Measurements from ENCODE around the gene SCML1. TPM values are rescaled to one million over a fixed set of nuclear protein-coding genes. Genes with fewer than 3 reads are reported as not detected.

Gene SCML1
- total RNA-seq, 1 donor from 2014 or later = 6.8 TPM

GRCh38 chrX:17747692-17748091, 10.4 kb downstream of the SCML1 start:
- Histone ChIP-seq H3K36me3 (peaks cover 12% of the 10 kb centered on the region), H3K27me3 (ENCODE audit: low read depth) (no peaks in the 10 kb centered on the region), H3K4me1 (peaks cover 18% of the 10 kb centered on the region), H3K9me3 (replicated peaks) (no peaks in the 10 kb centered on the region), H3K4me3 (no peak overlapping the region), H3K27ac (replicated peaks) (no peak overlapping the region)
- TF ChIP-seq CTCF (IDR thresholded peaks at IDR 0.05; ENCODE audit: borderline replicate concordance) = no peak
- intact Hi-C loops (cut with micrococcal nuclease) = no loop called here
- DNase-seq = no peak

GRCh38 chrX:17748684-17749083, 11.4 kb downstream of the SCML1 start:
- no peaks in the 10 kb centered on the region for H3K9me3 ChIP-seq (replicated peaks)
- peaks cover 17% of the 10 kb centered on the region for H3K4me1 ChIP-seq
- intact Hi-C loops (cut with micrococcal nuclease) = no loop called here
- DNase-seq = no peak
- H3K4me3 ChIP-seq = no peak overlapping the region
- no peak for TF ChIP-seq CTCF (IDR thresholded peaks at IDR 0.05; ENCODE audit: borderline replicate concordance)
- no peaks in the 10 kb centered on the region for H3K27me3 ChIP-seq (ENCODE audit: low read depth)
- no peak overlapping the region for H3K27ac ChIP-seq (replicated peaks)
- peaks cover 18% of the 10 kb centered on the region for H3K36me3 ChIP-seq

GRCh38 chrX:17750436-17750835, 13.1 kb downstream of the SCML1 start:
- DNase-seq = no peak
- H3K4me1 ChIP-seq = peaks cover 8% of the 10 kb centered on the region
- no peaks in the 10 kb centered on the region for H3K9me3 ChIP-seq (replicated peaks)
- no peak overlapping the region for H3K4me3 ChIP-seq
- H3K27ac ChIP-seq (replicated peaks) = no peak overlapping the region
- intact Hi-C loops (cut with micrococcal nuclease) = no loop called here
- no peak for TF ChIP-seq CTCF (IDR thresholded peaks at IDR 0.05; ENCODE audit: borderline replicate concordance)
- H3K27me3 ChIP-seq (ENCODE audit: low read depth) = no peaks in the 10 kb centered on the region
- peaks cover 18% of the 10 kb centered on the region for H3K36me3 ChIP-seq

GRCh38 chrX:17758382-17758781, 21.1 kb downstream of the SCML1 start:
- Histone ChIP-seq H3K27ac (replicated peaks) (no peak overlapping the region), H3K4me3 (no peak overlapping the region), H3K36me3 (peaks cover under 1% of the 10 kb centered on the region), H3K27me3 (ENCODE audit: low read depth) (no peaks in the 10 kb centered on the region), H3K9me3 (replicated peaks) (no peaks in the 10 kb centered on the region), H3K4me1 (no peaks in the 10 kb centered on the region)
- intact Hi-C loops (cut with micrococcal nuclease) = no loop called here
- no peak for TF ChIP-seq CTCF (IDR thresholded peaks at IDR 0.05; ENCODE audit: borderline replicate concordance)
- DNase-seq = no peak

GRCh38 chrX:17759990-17760389, 22.7 kb downstream of the SCML1 start:
- intact Hi-C loops (cut with micrococcal nuclease) = no loop called here
- no peaks in the 10 kb centered on the region for H3K27me3 ChIP-seq (ENCODE audit: low read depth)
- no peak overlapping the region for H3K4me3 ChIP-seq
- no peak overlapping the region for H3K27ac ChIP-seq (replicated peaks)
- H3K9me3 ChIP-seq (replicated peaks) = no peaks in the 10 kb centered on the region
- no peak for TF ChIP-seq CTCF (IDR thresholded peaks at IDR 0.05; ENCODE audit: borderline replicate concordance)
- H3K36me3 ChIP-seq = no peaks in the 10 kb centered on the region
- H3K4me1 ChIP-seq = no peaks in the 10 kb centered on the region
- DNase-seq = no peak

- no peak for TF ChIP-seq CTCF (IDR thresholded peaks at IDR 0.05; ENCODE audit: borderline replicate concordance)
- Histone ChIP-seq H3K4me3 (no peak overlapping the region), H3K4me1 (no peaks in the 10 kb centered on the region), H3K36me3 (no peaks in the 10 kb centered on the region), H3K27me3 (ENCODE audit: low read depth) (no peaks in the 10 kb centered on the region), H3K27ac (replicated peaks) (no peak overlapping the region), H3K9me3 (replicated peaks) (no peaks in the 10 kb centered on the region)
- intact Hi-C loops (cut with micrococcal nuclease) = no loop called here
- DNase-seq = no peak
These were observed 30.4 kb downstream of the SCML1 start for GRCh38 chrX:17767734-17768133.
